HG02981 (cell line): ENCODE data around the gene TOP2A.

Source experiments
- ATAC-seq: cut with Tn5 transposase; IDR thresholded peaks from one replicate; pipeline ENCODE4 v1.9.1; 2021; ENCODE audit warnings: mild to moderate bottlenecking, moderate library complexity; ENCODE audit not compliant: unreplicated experiment

TOP2A gene, protein sequence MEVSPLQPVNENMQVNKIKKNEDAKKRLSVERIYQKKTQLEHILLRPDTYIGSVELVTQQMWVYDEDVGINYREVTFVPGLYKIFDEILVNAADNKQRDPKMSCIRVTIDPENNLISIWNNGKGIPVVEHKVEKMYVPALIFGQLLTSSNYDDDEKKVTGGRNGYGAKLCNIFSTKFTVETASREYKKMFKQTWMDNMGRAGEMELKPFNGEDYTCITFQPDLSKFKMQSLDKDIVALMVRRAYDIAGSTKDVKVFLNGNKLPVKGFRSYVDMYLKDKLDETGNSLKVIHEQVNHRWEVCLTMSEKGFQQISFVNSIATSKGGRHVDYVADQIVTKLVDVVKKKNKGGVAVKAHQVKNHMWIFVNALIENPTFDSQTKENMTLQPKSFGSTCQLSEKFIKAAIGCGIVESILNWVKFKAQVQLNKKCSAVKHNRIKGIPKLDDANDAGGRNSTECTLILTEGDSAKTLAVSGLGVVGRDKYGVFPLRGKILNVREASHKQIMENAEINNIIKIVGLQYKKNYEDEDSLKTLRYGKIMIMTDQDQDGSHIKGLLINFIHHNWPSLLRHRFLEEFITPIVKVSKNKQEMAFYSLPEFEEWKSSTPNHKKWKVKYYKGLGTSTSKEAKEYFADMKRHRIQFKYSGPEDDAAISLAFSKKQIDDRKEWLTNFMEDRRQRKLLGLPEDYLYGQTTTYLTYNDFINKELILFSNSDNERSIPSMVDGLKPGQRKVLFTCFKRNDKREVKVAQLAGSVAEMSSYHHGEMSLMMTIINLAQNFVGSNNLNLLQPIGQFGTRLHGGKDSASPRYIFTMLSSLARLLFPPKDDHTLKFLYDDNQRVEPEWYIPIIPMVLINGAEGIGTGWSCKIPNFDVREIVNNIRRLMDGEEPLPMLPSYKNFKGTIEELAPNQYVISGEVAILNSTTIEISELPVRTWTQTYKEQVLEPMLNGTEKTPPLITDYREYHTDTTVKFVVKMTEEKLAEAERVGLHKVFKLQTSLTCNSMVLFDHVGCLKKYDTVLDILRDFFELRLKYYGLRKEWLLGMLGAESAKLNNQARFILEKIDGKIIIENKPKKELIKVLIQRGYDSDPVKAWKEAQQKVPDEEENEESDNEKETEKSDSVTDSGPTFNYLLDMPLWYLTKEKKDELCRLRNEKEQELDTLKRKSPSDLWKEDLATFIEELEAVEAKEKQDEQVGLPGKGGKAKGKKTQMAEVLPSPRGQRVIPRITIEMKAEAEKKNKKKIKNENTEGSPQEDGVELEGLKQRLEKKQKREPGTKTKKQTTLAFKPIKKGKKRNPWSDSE (N-terminal part only)

DNA sequence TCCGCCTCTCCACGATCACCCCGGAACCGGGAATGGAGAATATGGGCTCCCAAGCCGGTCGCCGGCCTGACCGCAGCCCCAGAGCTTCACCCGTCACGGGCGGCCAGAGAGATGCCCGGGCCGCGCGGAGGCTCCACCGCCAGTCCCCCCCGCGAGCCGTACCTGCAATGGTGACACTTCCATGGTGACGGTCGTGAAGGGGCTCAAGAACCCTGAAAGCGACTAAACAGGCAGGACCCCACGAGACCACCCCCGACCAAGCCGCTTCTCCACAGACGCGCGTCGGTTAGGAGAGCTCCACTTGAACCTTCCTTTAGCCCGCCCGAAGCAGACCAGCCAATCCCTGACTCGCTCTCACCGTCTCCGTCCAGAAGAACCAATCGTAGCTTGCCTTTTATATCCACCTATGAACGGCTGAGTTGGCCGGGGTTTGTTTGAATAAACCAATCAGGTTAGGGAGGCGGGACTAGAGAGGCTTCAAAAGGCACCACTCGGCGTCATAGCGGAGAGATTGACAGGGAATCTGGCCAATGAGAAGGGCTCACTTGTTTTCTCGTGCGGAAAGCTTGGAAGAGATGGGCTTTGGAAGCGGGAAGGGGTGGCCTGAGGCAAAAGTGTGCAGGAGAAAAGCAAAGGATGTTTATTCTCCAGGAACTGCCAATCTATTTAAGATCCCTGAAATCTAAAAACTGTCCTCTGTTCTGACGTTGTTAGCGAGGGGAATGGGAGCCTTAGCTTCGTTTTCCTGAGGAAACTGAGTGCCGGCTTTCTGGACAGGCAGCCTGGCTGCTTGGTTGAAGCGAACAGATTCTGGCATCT is at the start of gene TOP2A:
TOP2A (minus strand) TSS at position 288 of the 819 bp plus-strand sequence; CDS start at position 183, 105 bp downstream.
- ATAC-seq = peak; percentile 89

DNA sequence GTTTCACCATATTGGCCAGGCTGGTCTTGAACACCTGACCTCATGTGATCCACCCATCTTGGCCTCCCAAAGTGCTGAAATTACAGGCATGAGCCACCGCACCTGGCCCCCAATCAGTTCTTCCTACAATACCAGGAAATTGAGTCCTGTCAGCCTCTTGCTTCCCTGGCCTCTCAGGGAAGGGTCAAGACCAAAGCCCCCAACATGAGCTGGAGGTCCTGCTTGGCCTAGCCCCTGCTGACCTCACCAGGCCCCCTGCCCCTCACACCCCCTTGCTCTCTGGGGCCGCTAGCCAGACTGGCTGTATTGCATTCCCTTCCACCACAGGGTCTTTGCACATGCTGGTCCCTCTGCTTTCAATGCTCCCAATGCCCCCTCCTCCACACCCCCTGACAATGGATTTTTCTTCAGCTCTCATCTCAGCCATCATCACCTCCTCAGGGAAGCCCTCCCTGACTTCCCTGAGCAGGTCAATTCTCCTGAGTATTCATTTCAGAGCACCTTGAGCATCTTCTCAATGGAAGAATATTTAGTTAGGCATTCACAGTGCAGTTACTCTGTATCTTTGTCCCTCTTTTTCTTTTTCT is 49.7 kb upstream of the TOP2A start:
- ATAC-seq = no peak

DNA sequence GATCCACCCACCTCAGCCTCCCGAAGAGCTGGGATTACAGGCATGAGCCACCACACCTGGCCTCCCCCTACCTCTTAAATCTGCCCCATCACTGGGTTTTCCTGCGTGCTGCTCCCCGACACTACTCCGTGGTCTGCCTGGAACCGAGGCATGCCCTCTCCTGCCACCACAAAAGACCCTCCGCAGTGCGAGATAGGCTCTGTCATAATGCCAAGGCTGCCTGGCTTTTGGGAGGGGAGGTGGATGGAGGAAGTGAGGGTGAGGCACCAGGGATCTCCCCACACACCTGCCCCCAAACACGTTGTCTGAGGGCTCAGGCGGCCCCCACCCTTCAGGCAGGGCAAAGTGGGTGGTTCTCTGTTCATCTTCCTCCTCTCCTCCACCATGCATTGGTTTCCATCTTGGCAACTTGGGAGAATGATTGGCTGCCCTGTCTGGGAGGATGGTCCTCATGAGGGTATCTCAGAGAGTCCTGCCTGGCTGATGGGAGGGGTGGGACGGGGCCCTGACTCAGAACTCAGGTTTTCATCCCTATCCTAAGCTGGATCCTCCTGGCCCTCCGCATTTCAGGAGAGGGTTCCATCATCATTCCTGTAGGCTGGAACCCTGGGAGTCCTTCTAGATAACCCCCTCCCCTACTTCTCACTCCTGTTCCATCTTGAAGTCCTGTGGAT is 48.7 kb upstream of the TOP2A start:
- ATAC-seq = no peak

DNA sequence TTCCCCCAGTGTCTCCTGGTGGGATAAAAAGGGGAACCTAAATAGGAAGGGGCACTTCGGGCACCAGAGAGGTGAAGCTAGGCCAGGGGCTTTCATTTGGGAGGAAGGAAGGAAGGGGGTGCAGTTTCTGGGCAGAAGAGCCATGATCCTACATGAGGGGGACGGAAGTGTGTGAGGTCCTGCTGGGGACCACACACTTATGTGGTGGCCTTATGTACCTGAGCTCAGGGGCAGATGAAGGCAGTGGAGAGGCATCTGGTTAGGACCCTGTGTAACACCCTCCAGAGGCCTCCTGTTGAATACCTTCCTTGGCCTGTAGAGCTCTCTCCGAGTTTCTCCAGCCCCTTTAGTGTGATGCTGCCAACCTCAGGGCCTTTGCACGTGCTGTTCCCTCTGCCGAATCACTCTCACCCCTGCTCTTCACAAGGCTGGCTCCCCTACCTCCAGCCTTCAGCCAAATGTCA is 46.7 kb upstream of the TOP2A start:
- no peak for ATAC-seq

DNA sequence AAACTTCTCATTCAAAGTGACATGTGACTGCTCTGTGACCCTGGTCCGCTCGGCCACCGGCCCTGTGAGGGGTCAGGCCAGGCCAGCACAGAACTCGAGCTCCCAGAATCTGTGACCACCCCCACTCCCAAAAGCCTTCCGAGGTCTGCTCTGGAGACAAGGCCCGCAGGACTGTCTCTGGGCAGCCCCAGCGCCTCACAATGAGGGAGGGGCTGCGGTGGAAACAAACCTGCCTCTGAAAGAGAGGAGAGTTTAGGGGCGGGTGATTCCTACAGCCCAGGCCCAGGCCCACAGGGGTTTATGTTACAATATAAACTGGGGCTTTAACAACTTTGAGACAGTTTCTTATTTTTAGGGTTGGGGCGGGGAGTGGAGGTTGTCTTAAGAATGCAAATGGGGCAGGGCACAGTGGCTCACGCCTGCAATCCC is 45.4 kb upstream of the TOP2A start:
- ATAC-seq = no peak

DNA sequence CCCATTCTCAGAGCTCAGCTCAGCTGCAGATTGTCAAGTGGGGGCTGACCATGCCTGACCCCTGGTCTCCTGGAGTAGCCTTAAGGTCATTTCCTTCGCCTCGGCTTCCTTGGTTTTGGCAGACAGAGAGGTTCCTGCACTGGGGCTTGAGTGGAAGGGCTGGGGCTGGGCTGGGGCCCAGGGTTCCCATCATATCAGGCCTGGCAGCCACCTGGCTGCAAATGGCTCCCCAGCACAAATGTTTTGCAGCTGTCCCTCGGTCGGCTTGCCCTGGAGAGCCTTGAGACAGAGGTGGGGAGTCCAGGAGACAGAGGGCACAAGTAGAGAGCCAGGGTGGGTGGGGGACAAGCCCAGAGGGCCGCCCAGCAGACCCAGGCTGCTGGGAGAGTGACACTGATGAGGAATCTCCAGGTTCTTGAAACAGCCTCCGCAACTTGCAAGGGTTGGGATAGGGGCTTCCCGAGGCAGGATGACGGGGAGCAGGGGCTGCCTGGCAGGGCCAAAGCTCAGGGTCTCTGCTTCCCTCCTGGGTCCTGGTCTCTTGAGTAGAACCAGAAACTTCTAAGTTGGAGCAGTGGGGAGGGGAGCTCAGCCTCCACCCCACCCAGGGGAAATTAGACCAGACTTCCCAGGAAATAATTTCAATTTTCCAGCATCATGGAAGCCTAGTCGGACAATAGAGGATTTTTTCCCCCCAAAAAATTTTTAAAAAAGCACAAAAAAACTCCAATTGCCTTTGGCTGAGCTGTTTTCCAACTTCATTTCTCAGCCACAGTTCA is 44.8 kb upstream of the TOP2A start:
- ATAC-seq = no peak

DNA sequence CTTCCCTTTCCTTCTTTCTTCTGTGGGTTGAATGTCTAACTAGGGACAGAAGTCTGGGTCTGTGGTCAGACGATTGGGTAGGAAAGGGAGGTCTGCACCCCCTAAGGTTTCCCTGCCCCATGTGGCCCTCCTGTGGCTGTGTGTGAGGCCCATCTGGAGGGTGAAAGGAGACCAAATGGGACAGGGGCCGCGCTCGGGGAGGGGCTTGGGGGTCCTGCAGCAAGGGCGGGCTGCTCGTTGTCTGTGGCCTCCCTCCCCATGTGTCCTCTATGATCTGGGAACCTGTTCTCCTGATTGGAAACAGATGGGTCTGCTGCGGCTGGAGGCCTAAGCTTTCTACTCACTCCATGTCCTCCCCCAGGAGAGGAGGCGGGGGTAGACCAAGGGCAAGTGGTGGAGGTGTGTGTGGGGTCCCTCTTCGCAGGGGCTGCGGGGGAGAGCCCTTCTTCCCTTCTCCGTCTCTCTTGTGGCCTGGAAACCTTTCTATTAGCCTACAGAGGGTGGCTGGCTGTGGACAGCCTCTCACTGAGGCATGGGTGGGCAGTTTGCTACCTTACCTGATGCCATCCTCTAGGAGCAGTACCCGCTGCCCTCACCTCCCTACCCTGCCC is 44.1 kb upstream of the TOP2A start:
- ATAC-seq = no peak

DNA sequence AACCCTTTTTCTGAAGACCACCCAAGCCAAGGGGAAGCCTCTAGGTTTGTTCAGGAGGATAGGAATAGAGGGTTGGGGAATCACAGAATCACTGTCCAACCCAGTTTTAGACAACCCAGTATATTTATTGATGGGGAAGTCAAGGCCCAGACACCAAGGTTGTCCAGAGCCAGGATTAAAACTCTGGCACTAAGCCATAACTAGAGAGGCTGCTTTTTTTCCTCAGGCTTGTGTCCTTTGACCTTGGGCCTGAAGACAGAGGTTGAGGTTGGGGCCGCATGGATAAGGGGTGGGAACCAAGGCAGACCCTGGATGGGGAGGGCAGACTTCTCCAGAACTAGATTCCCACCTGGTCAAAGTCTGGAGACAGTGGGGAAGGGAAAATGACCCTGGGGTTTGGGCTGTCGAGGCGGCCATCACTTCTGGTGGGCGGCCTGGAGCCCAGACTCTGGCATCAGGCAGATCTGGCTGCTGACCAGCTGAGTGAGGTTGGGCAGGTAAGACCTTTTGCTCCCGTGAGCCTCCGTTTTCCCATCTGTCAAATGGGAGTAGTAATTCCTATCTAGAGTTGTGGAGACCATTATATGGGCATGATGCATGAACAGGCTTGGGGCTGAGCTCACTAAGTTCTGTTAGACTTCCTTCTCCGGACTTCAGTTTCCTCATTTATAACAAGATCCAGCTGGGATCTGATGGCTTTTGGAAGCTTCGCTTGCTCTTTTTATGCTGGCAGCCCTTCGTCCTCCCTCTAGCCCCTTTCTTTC is 43.5 kb upstream of the TOP2A start:
- ATAC-seq = no peak

DNA sequence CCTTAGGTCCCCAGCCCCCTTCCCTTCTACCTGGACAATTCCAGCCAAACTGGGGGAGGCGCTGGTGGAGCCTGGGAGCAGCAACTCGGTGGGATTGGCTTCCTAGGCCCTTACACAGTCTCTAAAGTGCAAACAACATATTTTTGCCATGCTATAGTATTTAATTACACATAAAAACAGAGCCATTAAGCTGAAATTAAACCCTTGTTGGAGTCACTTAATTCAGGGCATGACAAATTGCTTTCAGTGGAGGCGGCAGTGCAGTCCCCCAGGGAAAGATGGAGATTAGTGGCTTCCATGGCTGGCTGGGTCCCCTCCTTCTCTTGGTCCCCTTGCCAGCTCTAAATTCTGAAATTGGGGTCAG is 42.9 kb upstream of the TOP2A start:
- no peak for ATAC-seq

DNA sequence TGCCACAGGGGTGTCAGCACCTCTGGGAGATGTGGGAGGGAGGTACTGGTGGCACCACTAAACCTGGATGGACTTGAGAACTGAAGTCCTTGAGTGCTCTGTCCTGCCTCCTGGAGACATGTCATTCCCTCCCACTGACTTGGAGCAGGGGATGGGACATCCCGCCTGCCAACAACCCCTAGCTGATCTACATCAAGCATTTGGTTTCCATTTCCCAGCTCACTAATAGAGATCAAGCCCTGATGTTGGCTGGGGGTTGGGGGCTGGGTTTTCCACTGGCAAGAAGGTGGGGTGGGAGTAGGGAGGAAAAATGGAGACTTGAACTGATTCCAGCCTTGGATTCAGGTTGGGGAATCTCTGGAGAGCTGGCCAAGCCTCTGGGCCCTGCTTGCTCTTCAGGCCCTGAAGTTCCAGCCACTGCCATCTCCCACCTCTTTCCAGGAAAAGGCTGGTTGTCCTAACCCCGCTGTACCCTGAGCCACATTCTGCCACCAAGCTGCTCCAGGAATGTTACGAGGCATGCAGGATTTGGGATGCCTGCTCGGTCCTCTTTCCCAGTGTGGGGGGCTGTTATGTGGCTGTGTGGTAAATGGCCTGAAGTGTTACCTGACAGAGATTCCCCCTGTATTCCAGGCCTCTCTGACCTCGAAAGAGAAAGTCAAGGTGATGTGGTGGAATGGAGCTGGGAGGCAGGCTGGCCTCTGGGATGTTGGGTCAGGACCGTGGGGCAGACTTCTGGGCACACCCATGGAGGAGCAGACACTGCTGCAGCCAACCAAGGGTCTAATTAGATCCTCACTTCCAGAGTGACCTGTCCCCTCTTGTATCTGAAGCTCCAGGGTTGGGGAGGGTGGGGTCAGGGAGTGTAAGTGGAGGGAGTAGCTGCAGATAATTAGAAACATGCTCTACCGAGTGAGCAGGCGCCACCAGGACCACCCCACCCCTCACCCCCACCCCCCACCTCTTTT is 42.2 kb upstream of the TOP2A start:
- no peak for ATAC-seq

DNA sequence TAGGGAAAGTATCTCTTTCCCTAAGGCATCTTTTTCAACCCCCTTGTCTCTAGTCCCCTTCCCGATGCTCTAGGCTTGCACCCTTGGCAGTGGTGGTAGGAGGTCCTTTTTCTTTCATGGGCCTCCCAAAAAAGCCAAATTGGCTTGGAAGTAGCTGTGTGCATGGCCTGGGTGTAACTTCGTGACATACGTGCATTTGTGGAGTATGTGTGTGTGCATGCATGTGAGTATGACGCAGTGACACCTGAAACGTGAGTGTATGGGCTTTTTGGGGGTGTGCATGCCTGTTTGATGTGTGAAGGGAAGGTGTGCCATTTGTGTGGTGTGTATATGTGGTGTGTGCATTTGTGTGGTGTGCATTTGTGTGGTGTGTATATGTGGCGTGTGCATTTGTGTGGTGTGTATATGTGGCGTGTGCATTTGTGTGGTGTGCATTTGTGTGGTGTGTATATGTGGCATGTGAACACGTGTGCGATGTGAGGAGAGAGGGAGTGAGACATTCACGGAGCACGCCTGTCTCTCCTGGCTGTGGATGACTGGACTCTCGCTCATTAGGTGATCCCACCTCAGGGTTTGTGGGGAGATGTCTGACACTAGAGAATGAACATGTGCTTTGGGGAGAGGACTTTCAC is 41.3 kb upstream of the TOP2A start:
- ATAC-seq = no peak

DNA sequence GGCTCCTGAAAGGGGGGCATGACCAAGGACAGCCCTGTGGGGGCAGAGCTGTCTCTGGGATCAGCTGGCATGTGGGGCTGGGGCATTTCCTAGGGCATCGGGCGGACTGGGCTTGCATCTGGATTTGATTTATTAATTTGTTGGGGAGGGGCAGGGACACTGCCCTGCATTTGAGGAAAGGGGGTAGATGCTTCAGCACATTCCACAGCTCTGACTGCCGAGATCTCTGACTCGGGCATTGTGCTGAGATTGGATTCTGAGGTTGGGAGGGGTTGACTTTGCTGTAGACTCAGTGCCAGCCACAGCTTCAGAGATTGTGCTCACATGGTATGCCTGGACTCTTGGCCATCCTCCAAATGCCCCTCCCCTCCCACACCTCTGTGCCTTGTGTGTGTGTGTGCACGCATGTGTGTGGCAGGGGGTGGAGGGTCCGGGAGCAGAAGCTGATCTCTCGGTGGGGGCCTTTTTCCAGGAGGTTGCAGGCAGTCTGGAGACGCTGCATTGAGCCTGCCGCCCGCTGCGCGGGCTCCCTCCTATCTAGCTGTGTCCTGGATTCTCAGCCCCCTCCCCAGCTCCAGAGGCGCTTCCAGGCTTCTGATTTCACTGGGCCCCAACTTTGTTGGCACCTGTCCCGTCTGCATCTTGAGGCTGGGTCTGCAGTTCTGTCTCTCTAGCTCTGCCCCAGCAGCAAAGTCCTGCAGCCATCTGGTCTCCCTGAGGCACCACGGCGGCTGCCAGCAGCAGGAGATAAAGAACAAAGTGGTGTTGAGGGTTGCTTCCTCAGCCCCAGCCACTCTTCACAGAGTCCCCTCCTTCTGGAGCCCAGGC is 40.5 kb upstream of the TOP2A start:
- no peak for ATAC-seq

DNA sequence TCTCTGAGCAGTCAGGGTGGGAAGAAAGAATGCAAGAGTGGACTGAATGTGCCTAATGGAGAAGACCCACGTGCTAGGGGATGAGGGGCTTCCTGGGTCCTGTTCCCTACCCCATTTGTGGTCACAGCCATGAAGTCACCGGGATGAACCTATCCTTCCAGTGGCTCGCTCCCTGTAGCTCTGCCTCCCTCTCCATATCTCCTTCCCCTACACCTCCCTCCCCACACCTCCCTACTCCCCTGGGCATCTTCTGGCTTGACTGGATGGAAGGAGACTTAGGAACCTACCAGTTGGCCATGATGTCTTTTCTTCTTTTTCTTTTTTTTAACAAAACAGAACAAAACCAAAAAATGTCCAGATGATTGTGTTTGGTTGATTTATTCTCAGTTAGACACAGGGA is 39.7 kb upstream of the TOP2A start:
- ATAC-seq = no peak

DNA sequence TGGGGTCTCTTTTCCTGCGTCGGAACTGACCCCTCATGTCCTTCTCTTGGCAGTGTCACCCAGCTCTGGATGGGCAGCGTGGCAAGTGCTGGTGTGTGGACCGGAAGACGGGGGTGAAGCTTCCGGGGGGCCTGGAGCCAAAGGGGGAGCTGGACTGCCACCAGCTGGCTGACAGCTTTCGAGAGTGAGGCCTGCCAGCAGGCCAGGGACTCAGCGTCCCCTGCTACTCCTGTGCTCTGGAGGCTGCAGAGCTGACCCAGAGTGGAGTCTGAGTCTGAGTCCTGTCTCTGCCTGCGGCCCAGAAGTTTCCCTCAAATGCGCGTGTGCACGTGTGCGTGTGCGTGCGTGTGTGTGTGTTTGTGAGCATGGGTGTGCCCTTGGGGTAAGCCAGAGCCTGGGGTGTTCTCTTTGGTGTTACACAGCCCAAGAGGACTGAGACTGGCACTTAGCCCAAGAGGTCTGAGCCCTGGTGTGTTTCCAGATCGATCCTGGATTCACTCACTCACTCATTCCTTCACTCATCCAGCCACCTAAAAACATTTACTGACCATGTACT is 38.8 kb upstream of the TOP2A start:
- no peak for ATAC-seq

DNA sequence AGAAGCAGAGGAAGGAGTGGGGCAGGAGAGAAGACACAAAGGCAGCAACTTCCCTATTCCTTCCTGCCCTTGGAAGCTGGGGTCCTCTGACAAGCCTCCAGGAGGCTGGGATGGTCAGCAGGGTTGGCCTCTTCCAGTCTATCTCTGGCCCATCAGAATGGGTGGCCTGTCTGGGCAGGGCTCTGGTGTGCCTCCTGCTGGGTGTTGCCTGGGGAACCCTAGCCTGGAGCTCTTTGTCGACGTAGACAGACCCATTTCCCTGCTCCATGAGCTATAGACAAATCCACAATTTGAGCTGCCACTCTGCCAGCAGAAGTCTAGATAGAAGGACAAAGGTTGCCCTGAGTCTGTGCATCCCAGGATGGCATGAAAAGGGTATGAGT is 36.9 kb upstream of the TOP2A start:
- ATAC-seq = no peak
